Measurements from ENCODE around the gene RFTN1. TPM values are rescaled to one million over a fixed set of nuclear protein-coding genes. Genes with fewer than 3 reads are reported as not detected.

Gene RFTN1
- total and polyA plus RNA-seq, 10 of the 15 experiments (the other 5 are each of a cell fraction or from before 2014, with no cell fraction given) = 20.6 to 213 (median 147) TPM

DNA sequence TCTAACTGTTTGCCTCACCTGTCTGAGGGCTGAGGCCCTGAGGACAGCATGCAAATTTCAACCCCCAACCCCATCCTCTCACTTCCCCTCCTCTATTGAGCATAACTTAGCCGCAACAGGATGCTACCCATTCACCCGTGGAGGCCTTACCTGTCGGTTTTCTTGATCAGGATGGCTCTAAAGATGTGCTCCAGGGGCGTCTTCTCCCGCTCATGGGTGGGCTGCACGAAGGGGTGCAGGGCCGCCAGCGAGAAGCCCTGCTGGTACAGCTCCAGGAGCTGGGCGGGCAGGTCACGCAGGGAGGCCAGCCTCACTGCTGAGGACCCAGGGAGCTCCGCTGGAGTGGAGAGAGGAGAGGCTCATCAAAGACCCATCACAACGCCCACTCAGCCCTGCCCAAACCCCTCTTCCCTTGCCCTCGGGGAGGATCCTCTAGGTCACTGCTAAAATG, 79.8 kb downstream of the RFTN1 start (continued):
- TF ChIP-seq, protein P1, sequence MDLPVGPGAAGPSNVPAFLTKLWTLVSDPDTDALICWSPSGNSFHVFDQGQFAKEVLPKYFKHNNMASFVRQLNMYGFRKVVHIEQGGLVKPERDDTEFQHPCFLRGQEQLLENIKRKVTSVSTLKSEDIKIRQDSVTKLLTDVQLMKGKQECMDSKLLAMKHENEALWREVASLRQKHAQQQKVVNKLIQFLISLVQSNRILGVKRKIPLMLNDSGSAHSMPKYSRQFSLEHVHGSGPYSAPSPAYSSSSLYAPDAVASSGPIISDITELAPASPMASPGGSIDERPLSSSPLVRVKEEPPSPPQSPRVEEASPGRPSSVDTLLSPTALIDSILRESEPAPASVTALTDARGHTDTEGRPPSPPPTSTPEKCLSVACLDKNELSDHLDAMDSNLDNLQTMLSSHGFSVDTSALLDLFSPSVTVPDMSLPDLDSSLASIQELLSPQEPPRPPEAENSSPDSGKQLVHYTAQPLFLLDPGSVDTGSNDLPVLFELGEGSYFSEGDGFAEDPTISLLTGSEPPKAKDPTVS (IDR thresholded peaks at IDR 0.05; ENCODE audit: low read depth, low read length) = no peak
- no peak for TF ChIP-seq SREBF2 (IDR thresholded peaks at IDR 0.05; ENCODE audit: low read length)
- TF ChIP-seq FOXK2 (IDR thresholded peaks at IDR 0.05) = no peak
- TF ChIP-seq ETV6 (conservative IDR thresholded peaks at IDR 0.05 in 1 of 2, IDR thresholded peaks at IDR 0.05 in 1 of 2; ENCODE audit: borderline replicate concordance in 1 of 2, low read depth in 1 of 2) = peak in 1 of 2 experiments; percentile 75; a peak in 2 of 4 replicates
- TF ChIP-seq, protein P2, sequence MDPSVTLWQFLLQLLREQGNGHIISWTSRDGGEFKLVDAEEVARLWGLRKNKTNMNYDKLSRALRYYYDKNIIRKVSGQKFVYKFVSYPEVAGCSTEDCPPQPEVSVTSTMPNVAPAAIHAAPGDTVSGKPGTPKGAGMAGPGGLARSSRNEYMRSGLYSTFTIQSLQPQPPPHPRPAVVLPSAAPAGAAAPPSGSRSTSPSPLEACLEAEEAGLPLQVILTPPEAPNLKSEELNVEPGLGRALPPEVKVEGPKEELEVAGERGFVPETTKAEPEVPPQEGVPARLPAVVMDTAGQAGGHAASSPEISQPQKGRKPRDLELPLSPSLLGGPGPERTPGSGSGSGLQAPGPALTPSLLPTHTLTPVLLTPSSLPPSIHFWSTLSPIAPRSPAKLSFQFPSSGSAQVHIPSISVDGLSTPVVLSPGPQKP (IDR thresholded peaks at IDR 0.05; ENCODE audit: low read depth, low read length) = no peak
- TF ChIP-seq RAD51 (IDR thresholded peaks at IDR 0.05) = no peak
- TF ChIP-seq, protein P3, sequence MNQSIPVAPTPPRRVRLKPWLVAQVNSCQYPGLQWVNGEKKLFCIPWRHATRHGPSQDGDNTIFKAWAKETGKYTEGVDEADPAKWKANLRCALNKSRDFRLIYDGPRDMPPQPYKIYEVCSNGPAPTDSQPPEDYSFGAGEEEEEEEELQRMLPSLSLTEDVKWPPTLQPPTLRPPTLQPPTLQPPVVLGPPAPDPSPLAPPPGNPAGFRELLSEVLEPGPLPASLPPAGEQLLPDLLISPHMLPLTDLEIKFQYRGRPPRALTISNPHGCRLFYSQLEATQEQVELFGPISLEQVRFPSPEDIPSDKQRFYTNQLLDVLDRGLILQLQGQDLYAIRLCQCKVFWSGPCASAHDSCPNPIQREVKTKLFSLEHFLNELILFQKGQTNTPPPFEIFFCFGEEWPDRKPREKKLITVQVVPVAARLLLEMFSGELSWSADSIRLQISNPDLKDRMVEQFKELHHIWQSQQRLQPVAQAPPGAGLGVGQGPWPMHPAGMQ (IDR thresholded peaks at IDR 0.05; ENCODE audit: borderline replicate concordance) = no peak
- no peak for TF ChIP-seq WRNIP1 (IDR thresholded peaks at IDR 0.05; ENCODE audit: borderline replicate concordance, low read depth, low read length)
- no peak for TF ChIP-seq ZZZ3 (IDR thresholded peaks at IDR 0.05; ENCODE audit: control insufficient read depth, insufficient read length, low read depth)
- TF ChIP-seq NRF1 (conservative IDR thresholded peaks at IDR 0.05; ENCODE audit: low read depth, low read length) = no peak
- no peak for TF ChIP-seq NFYB (IDR thresholded peaks at IDR 0.05; ENCODE audit: insufficient read depth, low read depth, low read length)
- TF ChIP-seq ZBED1 (IDR thresholded peaks at IDR 0.05; ENCODE audit: borderline replicate concordance) = peak; percentile 79; the same call in 1 of the 2 replicates
- peak in 1 of 2 experiments; percentile 74; a peak in 2 of 3 replicates for TF ChIP-seq EGR1 (IDR thresholded peaks at IDR 0.05; ENCODE audit: borderline replicate concordance in 1 of 2, low read depth in 2 of 2, low read length in 2 of 2)
- TF ChIP-seq RBBP5 (conservative IDR thresholded peaks at IDR 0.05) = no peak
- TF ChIP-seq, protein P4, sequence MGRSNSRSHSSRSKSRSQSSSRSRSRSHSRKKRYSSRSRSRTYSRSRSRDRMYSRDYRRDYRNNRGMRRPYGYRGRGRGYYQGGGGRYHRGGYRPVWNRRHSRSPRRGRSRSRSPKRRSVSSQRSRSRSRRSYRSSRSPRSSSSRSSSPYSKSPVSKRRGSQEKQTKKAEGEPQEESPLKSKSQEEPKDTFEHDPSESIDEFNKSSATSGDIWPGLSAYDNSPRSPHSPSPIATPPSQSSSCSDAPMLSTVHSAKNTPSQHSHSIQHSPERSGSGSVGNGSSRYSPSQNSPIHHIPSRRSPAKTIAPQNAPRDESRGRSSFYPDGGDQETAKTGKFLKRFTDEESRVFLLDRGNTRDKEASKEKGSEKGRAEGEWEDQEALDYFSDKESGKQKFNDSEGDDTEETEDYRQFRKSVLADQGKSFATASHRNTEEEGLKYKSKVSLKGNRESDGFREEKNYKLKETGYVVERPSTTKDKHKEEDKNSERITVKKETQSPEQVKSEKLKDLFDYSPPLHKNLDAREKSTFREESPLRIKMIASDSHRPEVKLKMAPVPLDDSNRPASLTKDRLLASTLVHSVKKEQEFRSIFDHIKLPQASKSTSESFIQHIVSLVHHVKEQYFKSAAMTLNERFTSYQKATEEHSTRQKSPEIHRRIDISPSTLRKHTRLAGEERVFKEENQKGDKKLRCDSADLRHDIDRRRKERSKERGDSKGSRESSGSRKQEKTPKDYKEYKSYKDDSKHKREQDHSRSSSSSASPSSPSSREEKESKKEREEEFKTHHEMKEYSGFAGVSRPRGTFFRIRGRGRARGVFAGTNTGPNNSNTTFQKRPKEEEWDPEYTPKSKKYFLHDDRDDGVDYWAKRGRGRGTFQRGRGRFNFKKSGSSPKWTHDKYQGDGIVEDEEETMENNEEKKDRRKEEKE (IDR thresholded peaks at IDR 0.05) = no peak
- TF ChIP-seq CHD1 (IDR thresholded peaks at IDR 0.05; ENCODE audit: low read depth, low read length) = no peak
- TF ChIP-seq MXI1 (IDR thresholded peaks at IDR 0.05; ENCODE audit: low read depth, low read length) = peak; percentile 58; the same call in 1 of the 2 replicates
- peak; percentile 73; the same call in 1 of the 2 replicates for TF ChIP-seq BACH1 (IDR thresholded peaks at IDR 0.05; ENCODE audit: borderline replicate concordance)
- TF ChIP-seq EZH2 (IDR thresholded peaks at IDR 0.05; ENCODE audit: borderline replicate concordance, control insufficient read depth, low read depth, low read length) = no peak
- TF ChIP-seq SPI1 (IDR thresholded peaks at IDR 0.05; ENCODE audit: borderline replicate concordance, insufficient read depth, low read depth, low read length) = peak; percentile 97
- peak; percentile 97 for TF ChIP-seq PAX5 (IDR thresholded peaks at IDR 0.05; ENCODE audit: borderline replicate concordance, low read depth, low read length)
- no peak for TF ChIP-seq PAX8 (IDR thresholded peaks at IDR 0.05)
